Karpas-422 (cell line): Measurements from ENCODE around the gene GLB1L. TPM values are rescaled to one million over a fixed set of nuclear protein-coding genes. Genes with fewer than 3 reads are reported as not detected.
"Not testable (repeated sequence)": the region's sequence is repeated elsewhere in the genome, so short reads cannot be mapped to it uniquely, and the experiment has no call there.

ENCODE experiments used
- DNase-seq: peaks from one replicate; pipeline ENCODE4 v3.0.0-alpha.2; 2015
- H2AFZ ChIP-seq: fragments of 200-600 bp; sonication (generic); 2 replicates; pipeline ENCODE4 v1.6.1; 2014; ENCODE audit warnings: antibody characterized with exemption, low read length, mixed read lengths
- H3K27ac ChIP-seq: fragments of 200-600 bp; sonication (generic); 2 replicates; pipeline ENCODE4 v1.5.1; 2014; ENCODE audit warnings: mild to moderate bottlenecking, low read length, moderate library complexity
- H3K27me3 ChIP-seq: fragments of 200-600 bp; sonication (generic); 2 replicates; pipeline ENCODE4 v1.6.1; 2014; ENCODE audit warnings: low read length, mixed read lengths
- H3K36me3 ChIP-seq: fragments of 200-600 bp; sonication (generic); 2 replicates; pipeline ENCODE4 v1.6.1; 2014; ENCODE audit warnings: low read length, mixed read lengths; ENCODE audit not compliant: insufficient read depth
- H3K4me1 ChIP-seq: fragments of 200-600 bp; sonication (generic); 2 replicates; pipeline ENCODE4 v1.6.1; 2014; ENCODE audit warnings: mild to moderate bottlenecking, low read length, mixed read lengths
- H3K4me2 ChIP-seq: fragments of 200-600 bp; sonication (generic); 2 replicates; pipeline ENCODE4 v1.6.1; 2014; ENCODE audit warnings: low read length, low read depth, mild to moderate bottlenecking; ENCODE audit not compliant: poor library complexity, severe bottlenecking
- H3K4me3 ChIP-seq: fragments of 200-600 bp; sonication (generic); 2 replicates; pipeline ENCODE4 v1.5.1; 2014; ENCODE audit warnings: mild to moderate bottlenecking, antibody characterized with exemption, low read length, mixed read lengths
- H3K79me2 ChIP-seq: fragments of 200-600 bp; sonication (generic); 2 replicates; pipeline ENCODE4 v1.6.1; 2014; ENCODE audit warnings: mild to moderate bottlenecking, low read length, mixed read lengths
- H3K9ac ChIP-seq: fragments of 200-600 bp; sonication (generic); 2 replicates; pipeline ENCODE4 v1.6.0; 2014; ENCODE audit warnings: low read length
- H3K9me2 ChIP-seq: fragments of 200-600 bp; sonication (generic), shearing (Covaris generic); replicated peaks from 2 replicates; pipeline ENCODE4 v1.6.0; 2014; ENCODE audit warnings: mild to moderate bottlenecking, low read length, moderate library complexity; ENCODE audit not compliant: insufficient read depth
- H3K9me3 ChIP-seq: fragments of 300-700, 200-600 bp; sonication (generic); 2 replicates; pipeline ENCODE4 v1.6.1; 2014; ENCODE audit warnings: low read length, mixed read lengths
- H4K20me1 ChIP-seq: fragments of 200-600 bp; sonication (generic); 2 replicates; pipeline ENCODE4 v1.6.1; 2014; ENCODE audit warnings: mild to moderate bottlenecking, antibody characterized with exemption, low read length, low read depth; ENCODE audit not compliant: insufficient read depth
- total RNA-seq: library from RNA; depleted of rRNA; stranded (reverse); fragments of >200 nt; shearing (Covaris generic); gene quantifications from 2 replicates; pipeline ENCODE4 v1.2.3, GENCODE V29; 2014; ENCODE audit warnings: low replicate concordance

Gene GLB1L
- total RNA-seq, 1 experiment from 2014 or later: 4.3 TPM

DNA sequence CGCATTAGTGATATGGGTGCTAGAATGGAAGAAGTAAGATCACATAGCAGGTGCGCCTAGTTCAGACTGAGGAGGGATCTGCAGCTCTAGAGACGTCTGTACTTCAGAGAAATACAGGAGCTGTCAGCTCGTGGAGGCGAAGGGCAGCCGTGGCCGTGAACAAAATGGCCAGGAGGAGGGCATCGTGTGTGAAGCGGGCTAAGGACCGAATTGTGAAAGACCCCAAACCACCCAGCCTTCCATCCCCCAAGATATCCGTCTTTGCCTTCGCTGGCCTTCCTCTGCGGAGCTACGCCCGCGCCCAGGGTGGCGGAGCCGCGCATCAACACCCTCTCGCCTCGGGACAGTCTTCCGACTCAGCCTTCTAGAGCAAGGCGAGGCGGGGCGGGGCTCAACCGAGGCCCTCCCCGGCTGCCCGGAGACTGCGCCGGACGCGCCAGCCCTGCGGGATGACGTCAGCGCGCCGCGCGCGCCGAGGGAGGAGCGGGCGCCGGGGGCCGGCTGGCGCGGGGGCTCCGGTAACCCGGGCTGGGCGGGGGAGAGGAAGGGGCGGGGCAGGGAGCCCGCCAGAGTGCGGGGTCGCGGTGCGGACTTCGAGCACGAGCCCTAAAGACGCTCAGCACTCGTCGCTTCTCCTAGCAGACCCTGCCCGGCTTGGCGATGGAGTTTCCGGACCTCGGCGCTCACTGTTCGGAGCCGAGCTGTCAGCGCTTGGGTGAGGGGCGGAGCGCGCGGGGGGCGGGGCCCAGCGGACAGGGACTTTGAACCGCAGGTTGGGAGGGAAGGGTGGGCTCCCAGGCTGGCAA is 38.7 kb downstream of the GLB1L start, which contains the start of gene ZFAND2B:
Gene ZFAND2B (plus strand): TSS at position 455 of the 806 bp plus-strand sequence. CDS start 206 bp downstream, at position 661.
- H3K36me3 ChIP-seq: peaks cover 9% of the 10 kb centered on the region
- peak; percentile 98 for DNase-seq
- H3K9me2 ChIP-seq: no peaks in the 10 kb centered on the region
- H3K79me2 ChIP-seq: no peaks in the 10 kb centered on the region
- peak within 1 kb of the TSS; percentile 68 for H3K27ac ChIP-seq
- peaks cover 16% of the 10 kb centered on the region for H3K4me1 ChIP-seq
- no peaks in the 10 kb centered on the region for H4K20me1 ChIP-seq
- no peaks in the 10 kb centered on the region for H3K27me3 ChIP-seq
- peak within 1 kb of the TSS; percentile 76 for H3K4me3 ChIP-seq
- peak within 1 kb of the TSS; percentile 86 for H3K9ac ChIP-seq
- peaks cover 6% of the 10 kb centered on the region for H3K9me3 ChIP-seq
- peak within 1 kb of the TSS; percentile 80 for H2AFZ ChIP-seq
- H3K4me2 ChIP-seq: peak within 1 kb of the TSS; percentile 85

DNA sequence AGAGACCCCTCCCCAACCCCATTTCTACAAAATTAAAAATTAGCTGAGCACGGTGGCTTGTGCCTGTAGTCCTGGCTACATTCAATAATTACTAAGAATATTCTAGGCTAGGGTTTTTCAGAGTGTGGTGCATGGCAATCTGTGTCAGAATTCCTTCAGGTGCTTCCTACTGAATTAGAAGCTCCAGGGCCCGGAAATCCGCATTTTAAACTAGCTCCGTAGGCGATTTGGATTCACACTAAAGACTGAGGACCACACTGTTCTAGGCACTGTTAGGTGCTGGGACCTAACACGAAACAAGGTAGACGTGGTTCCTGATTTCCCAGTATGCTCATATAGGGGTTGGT is 39.3 kb downstream of the GLB1L start:
- Histone ChIP-seq H3K4me3 (peak overlapping the region; percentile 76), H3K27me3 (no peaks in the 10 kb centered on the region), H2AFZ (peak overlapping the region; percentile 80), H3K4me1 (peaks cover 16% of the 10 kb centered on the region), H3K9me3 (peaks cover 6% of the 10 kb centered on the region), H4K20me1 (no peaks in the 10 kb centered on the region), H3K9me2 (no peaks in the 10 kb centered on the region), H3K36me3 (peaks cover 9% of the 10 kb centered on the region), H3K9ac (peak overlapping the region; percentile 86), H3K27ac (peak overlapping the region; percentile 68), H3K4me2 (peak overlapping the region; percentile 85), H3K79me2 (no peaks in the 10 kb centered on the region)
- no peak for DNase-seq

DNA sequence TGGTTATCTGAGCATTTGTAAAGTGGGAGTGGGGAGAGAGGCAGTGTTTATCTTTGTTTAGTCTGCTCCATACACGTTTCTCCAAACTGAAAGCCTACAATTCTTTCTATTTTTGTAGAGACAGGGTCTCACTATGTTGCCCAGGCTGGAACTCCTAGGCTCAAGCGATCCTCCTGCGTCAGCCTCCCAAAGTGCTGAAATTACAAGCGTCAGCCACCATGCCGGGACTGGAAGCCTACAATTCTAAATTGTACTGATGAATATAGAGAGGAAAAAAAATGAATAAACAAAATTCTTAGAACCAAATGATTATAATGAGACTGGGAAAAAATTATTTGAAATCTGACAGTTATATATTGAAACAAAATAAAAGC is 40.1 kb downstream of the GLB1L start:
- Histone ChIP-seq H3K27ac (no peak overlapping the region), H3K79me2 (no peaks in the 10 kb centered on the region), H2AFZ (no peak overlapping the region), H3K9ac (no peak overlapping the region), H3K4me3 (no peak overlapping the region), H3K4me1 (peaks cover 16% of the 10 kb centered on the region), H3K27me3 (no peaks in the 10 kb centered on the region), H3K4me2 (no peak overlapping the region), H4K20me1 (no peaks in the 10 kb centered on the region), H3K9me2 (no peaks in the 10 kb centered on the region), H3K9me3 (peaks cover 6% of the 10 kb centered on the region), H3K36me3 (peaks cover 9% of the 10 kb centered on the region)
- peak; percentile 30 for DNase-seq

DNA sequence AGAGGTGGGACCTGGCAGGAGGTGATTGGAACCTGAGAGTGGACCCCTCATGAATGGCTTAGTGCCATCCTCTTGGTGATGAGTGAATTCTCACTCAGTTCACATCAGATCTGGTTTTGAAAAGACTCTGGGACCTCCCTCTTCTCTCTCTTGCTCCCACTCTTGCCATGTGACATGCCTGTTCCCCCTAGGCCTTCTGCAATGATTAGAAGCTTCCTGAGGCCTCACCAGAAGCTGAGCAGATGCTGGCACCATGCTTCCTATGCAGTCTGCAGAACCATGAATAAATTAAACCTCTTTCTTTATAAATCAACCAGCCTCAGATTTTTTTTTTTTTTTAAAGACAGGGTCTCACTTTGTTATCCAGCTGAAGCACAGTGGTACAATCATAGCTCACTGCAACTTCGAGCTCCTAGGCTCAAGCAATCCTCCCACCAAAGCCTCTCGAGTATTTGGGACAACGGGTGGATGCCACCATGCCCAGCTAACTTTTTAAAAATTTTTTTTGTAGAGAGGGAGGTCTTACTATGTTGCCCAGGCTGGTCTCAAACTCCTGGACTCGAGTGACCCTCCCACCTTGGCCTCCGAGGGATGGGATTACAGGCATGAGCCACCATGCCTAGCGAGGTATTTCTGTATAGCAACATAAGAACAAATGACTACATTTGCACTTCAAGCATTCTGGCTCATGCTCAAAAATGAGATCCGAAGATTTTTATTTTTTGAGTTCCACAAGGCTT is 40.6 kb downstream of the GLB1L start:
- no peaks in the 10 kb centered on the region for H4K20me1 ChIP-seq
- no peaks in the 10 kb centered on the region for H3K27me3 ChIP-seq
- no peak overlapping the region for H3K9ac ChIP-seq
- H3K27ac ChIP-seq: no peak overlapping the region
- no peak overlapping the region for H2AFZ ChIP-seq
- H3K9me2 ChIP-seq: no peaks in the 10 kb centered on the region
- no peaks in the 10 kb centered on the region for H3K79me2 ChIP-seq
- H3K4me2 ChIP-seq: no peak overlapping the region
- peak; percentile 44 for DNase-seq
- H3K4me1 ChIP-seq: peaks cover 16% of the 10 kb centered on the region
- H3K36me3 ChIP-seq: peaks cover 9% of the 10 kb centered on the region
- peaks cover 6% of the 10 kb centered on the region for H3K9me3 ChIP-seq
- no peak overlapping the region for H3K4me3 ChIP-seq

DNA sequence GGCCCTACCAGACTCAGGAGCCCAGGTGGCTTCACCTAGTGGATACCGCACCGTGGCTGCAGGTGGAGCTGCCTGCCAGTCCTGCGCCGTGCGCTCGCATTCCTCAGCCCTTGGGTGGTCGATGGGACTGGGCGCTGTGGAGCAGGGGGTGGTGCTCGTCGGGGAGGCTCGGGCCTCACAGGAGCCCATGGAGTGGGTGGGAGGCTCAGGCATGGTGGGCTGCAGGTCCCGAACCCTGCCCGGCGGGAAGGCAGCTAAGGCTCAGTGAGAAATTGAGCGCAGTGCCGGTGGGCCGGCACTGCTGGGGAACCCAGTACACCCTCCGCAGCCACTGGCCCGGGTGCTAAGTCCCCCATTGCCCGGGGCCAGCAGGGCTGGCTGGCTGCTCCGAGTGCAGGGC is 43.9 kb downstream of the GLB1L start:
- H2AFZ ChIP-seq, H3K4me1 ChIP-seq, H3K9me3 ChIP-seq, H3K27ac ChIP-seq, DNase-seq, H3K4me3 ChIP-seq, H4K20me1 ChIP-seq, H3K9me2 ChIP-seq, H3K27me3 ChIP-seq, H3K4me2 ChIP-seq, H3K36me3 ChIP-seq, H3K79me2 ChIP-seq, H3K9ac ChIP-seq: not testable (repeated sequence)

DNA sequence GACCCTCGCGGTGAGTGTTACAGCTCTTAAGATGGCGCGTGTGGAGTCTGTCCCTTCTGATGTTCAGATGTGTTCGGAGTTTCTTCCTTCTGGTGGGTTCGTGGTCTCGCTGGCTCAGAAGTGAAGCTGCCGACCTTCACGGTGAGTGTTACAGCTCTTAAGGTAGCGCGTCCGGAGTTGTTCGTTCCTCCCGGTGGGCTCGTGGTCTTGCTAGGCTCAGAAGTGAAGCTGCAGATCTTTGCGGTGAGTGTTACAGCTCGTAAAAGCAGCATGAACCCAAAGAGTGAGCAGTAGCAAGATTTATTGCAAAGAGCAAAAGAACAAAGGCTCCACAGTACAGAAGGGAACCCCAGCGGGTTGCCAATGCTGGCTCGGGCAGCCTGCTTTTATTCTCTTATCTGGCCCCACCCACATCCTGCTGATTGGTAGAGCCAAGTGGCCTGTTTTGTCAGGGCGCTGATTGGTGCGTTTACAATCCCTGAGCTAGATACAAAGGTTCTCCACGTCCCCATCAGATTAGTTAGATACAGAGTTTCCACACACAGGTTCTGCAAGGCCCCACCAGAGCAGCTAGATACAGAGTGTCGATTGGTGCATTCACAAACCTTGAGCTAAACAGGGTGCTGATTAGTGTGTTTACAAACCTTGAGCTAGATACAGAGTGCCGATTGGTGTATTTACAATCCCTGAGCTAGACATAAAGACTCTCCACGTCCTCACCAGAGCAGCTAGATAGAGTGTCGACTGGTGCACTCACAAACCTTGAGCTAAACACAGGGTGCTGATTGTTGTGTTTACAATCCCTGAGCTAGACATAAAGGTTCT is 44.5 kb downstream of the GLB1L start:
- not testable (repeated sequence) for H3K4me3 ChIP-seq, H3K79me2 ChIP-seq, H3K4me2 ChIP-seq, H3K4me1 ChIP-seq, H3K9me3 ChIP-seq, H3K36me3 ChIP-seq, H3K27ac ChIP-seq, H2AFZ ChIP-seq, H3K27me3 ChIP-seq, H3K9me2 ChIP-seq, H3K9ac ChIP-seq, H4K20me1 ChIP-seq
- peak; percentile 40 for DNase-seq

DNA sequence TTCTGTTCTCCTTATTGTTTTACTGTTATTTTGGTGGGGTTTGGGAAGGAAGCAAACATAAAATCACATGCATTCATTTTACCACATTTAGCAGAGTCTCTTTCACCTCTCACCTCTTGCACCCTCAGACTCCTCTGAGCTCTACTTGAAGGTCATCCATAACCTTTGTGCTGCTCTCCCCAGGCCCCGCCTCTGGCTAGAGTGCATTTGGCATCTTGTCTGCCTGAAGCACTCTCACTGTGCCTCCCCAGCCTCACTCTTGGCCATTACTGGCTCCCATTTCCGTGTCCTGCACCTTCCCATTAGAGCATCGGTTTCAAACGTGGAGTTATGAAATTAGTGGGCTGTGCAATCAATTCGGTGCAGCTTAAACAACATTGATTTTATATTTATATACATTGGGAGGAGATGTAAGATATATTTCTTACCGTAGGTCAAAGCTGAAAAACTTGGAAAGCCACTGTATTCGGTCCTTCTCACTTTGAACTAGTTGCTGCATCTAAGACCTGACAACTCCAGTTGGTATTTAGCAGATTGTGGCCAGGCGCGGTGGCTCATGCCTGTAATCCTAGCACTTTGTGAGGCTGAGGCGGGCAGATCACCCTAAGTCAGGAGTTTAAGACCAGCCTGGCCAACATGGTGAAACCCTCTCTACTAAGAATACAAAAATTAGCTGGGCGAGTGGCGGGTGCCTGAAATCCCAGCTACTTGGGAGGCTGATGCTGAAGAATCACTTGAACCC is 45.6 kb downstream of the GLB1L start:
- Histone ChIP-seq H4K20me1 (no peaks in the 10 kb centered on the region), H3K4me1 (no peaks in the 10 kb centered on the region), H3K4me3 (no peak overlapping the region), H3K9me2 (no peaks in the 10 kb centered on the region), H3K9me3 (peaks cover 3% of the 10 kb centered on the region), H3K27me3 (no peaks in the 10 kb centered on the region), H3K79me2 (no peaks in the 10 kb centered on the region), H3K27ac (no peak overlapping the region), H3K4me2 (no peak overlapping the region), H3K36me3 (no peaks in the 10 kb centered on the region; the same call in 1 of the 2 replicates), H2AFZ (no peak overlapping the region), H3K9ac (no peak overlapping the region)
- peak; percentile 16 for DNase-seq
